ENCODE data around the gene KIAA2012.

The KIAA2012 gene

GRCh38 chr2:202035941-202036372 is 37.1 kb upstream of the KIAA2012 start:
- in situ Hi-C loops (cut with HindIII; ENCODE audit: low sequenced_read_pairs) = no loop called here
- peak overlapping the region; percentile 72 for H3K4me3 ChIP-seq (ENCODE audit: low read depth, low read length)
- TF ChIP-seq CTCF (IDR thresholded peaks at IDR 0.05; ENCODE audit: low read depth, low read length, missing control alignments) = no peak
- DNase-seq (ENCODE audit: low read depth) = no peak

GRCh38 chr2:202036601-202037037 is 36.4 kb upstream of the KIAA2012 start:
- in situ Hi-C loops (cut with HindIII; ENCODE audit: low sequenced_read_pairs) = no loop called here
- H3K4me3 ChIP-seq (ENCODE audit: low read depth, low read length) = peak overlapping the region; percentile 72
- DNase-seq (ENCODE audit: low read depth) = no peak
- no peak for TF ChIP-seq CTCF (IDR thresholded peaks at IDR 0.05; ENCODE audit: low read depth, low read length, missing control alignments)

- no peak for TF ChIP-seq CTCF (IDR thresholded peaks at IDR 0.05; ENCODE audit: low read depth, low read length, missing control alignments)
- in situ Hi-C loops (cut with HindIII; ENCODE audit: low sequenced_read_pairs) = no loop called here
- DNase-seq (ENCODE audit: low read depth) = no peak
- peak overlapping the region; percentile 72 for H3K4me3 ChIP-seq (ENCODE audit: low read depth, low read length)
Measured at GRCh38 chr2:202037086-202037485, 36.0 kb upstream of the KIAA2012 start.

- in situ Hi-C loops (cut with HindIII; ENCODE audit: low sequenced_read_pairs) = no loop called here
- no peak for TF ChIP-seq CTCF (IDR thresholded peaks at IDR 0.05; ENCODE audit: low read depth, low read length, missing control alignments)
- H3K4me3 ChIP-seq (ENCODE audit: low read depth, low read length) = peak overlapping the region; percentile 10
- DNase-seq (ENCODE audit: low read depth) = no peak
Measured at GRCh38 chr2:202038471-202039277, 34.4 kb upstream of the KIAA2012 start.

- no peak for DNase-seq (ENCODE audit: low read depth)
- no peak for TF ChIP-seq CTCF (IDR thresholded peaks at IDR 0.05; ENCODE audit: low read depth, low read length, missing control alignments)
- in situ Hi-C loops (cut with HindIII; ENCODE audit: low sequenced_read_pairs) = no loop called here
- peak overlapping the region; percentile 10 for H3K4me3 ChIP-seq (ENCODE audit: low read depth, low read length)
Measured at GRCh38 chr2:202039278-202040078, 33.6 kb upstream of the KIAA2012 start.

- no peak for DNase-seq (ENCODE audit: low read depth)
- in situ Hi-C loops (cut with HindIII; ENCODE audit: low sequenced_read_pairs) = no loop called here
- TF ChIP-seq CTCF (IDR thresholded peaks at IDR 0.05; ENCODE audit: low read depth, low read length, missing control alignments) = no peak
- no peak overlapping the region for H3K4me3 ChIP-seq (ENCODE audit: low read depth, low read length)
Measured at GRCh38 chr2:202040079-202040844, 32.8 kb upstream of the KIAA2012 start.
